Cardiac ventricle fibroblast (primary cell): ENCODE results near the gene NPIPB6. TPM values are rescaled to one million over a fixed set of nuclear protein-coding genes. Genes with fewer than 3 reads are reported as not detected.

Experiments used
- total RNA-seq: library from RNA; depleted of rRNA; stranded (reverse); fragments of >200 nt; gene quantifications from 2 replicates; pipeline ENCODE4 v1.2.3, GENCODE V29; 2015

The NPIPB6 gene
- total RNA-seq = 0.06 TPM in 1 of 2 replicates, not detected in the other

DNA sequence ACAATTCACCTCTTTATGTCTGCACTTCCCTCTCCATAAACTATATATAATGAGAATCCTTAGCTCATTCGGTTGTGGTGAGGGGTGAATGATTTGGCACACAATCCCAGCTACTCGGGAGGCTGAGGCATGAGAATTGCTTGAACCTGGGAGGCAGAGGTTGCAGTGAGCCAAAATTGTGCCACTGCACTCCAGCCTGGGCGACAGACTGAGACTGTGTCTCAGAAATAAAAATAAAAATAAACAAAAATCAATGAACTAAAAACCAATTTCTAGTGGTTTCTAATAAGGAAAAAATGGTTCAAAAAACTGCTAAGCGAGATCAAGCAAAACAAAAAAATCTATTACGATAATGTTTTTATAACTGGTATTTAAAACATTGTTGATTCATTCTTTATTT, at the start of gene NPIPB6:
Gene NPIPB6, minus strand, starts transcription at position 101 of the 400 bp plus-strand sequence. CDS start 686 bp downstream, outside the sequence.

DNA sequence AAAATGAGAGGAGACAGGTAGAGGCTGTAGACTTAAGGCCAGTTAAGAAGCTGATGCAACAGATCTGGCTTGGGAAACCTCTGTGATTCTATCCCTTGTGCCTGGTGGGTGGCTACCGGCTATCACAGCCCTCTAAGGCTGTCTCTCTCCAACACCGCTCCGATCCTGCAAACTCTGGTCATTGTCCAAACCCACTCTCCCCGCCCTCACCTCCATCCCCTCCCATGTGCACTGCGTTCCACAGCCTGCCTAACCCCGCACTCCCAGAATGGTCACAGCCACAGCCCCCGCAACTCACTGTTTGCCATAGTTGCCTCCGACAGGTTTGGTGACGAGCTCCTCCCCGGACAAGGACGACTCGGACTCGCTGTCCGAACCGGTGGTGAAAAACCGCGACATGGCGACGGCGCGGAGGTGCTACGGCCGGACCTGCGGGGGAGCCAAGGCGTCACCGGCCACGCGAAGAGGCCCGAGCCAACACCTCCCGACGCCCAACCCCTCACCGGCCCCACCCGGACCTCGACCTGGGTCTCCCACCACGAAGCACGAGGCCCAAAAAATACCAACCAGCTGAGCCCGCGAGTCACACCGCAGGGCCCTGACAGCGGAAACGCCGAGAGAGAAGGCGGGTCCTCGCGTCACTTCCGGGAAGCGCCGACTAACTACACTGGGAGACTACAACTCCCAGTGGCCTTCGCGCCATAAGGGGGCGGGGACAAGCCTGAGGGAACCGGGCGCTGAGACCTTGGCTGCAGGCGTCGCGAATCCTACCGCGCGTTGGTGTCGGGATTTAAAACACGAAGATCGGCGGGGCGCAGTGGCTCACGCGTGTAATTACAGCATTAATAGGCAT, 40.1 kb upstream of the NPIPB6 start, which contains the start of gene EIF3CL:
Gene EIF3CL, minus strand, starts transcription at position 622 of the 853 bp plus-strand sequence. Its CDS starts 223 bp downstream, at position 399.

Other genes with a start within 250 kb of the NPIPB6 start
- gene XPO6, start 151.5 kb downstream of the NPIPB6 start, total RNA-seq = 33.9 and 50.8 TPM in 2 replicates
- not detected in 2 replicates for gene SBK1, start 71.0 kb downstream of the NPIPB6 start, total RNA-seq
- 192 and 243 TPM in 2 replicates for gene EIF3CL, start 40.3 kb upstream of the NPIPB6 start, total RNA-seq
- gene NPIPB7, start 108.8 kb upstream of the NPIPB6 start, total RNA-seq = not detected in 2 replicates
- 14.1 and 19.2 TPM in 2 replicates for gene CLN3, start 128.6 kb upstream of the NPIPB6 start, total RNA-seq
- not detected in 2 replicates for gene APOBR, start 131.1 kb upstream of the NPIPB6 start, total RNA-seq
- not detected in 2 replicates for gene IL27, start 143.3 kb upstream of the NPIPB6 start, total RNA-seq
- gene NUPR1, start 175.5 kb upstream of the NPIPB6 start, total RNA-seq = 40.7 and 57.5 TPM in 2 replicates
- gene SGF29, start 190.4 kb upstream of the NPIPB6 start, total RNA-seq = 11.8 and 13.4 TPM in 2 replicates
- 2.7 and 3.1 TPM in 2 replicates for gene SULT1A2, start 233.5 kb upstream of the NPIPB6 start, total RNA-seq
- gene SULT1A1, start 246.5 kb upstream of the NPIPB6 start, total RNA-seq = 28.6 and 35.3 TPM in 2 replicates